Measurements from ENCODE around the gene FUNDC1. TPM values are rescaled to one million over a fixed set of nuclear protein-coding genes. Genes with fewer than 3 reads are reported as not detected.

The FUNDC1 gene
- total RNA-seq, 1 experiment from 2014 or later = 8.4 TPM

GRCh38 chrX:44482575-44482974, 60.1 kb downstream of the FUNDC1 start:
- DNase-seq (ENCODE audit: low spot score) = no peak

GRCh38 chrX:44480591-44480990, 62.1 kb downstream of the FUNDC1 start:
- no peak for DNase-seq (ENCODE audit: low spot score)

- DNase-seq (ENCODE audit: low spot score) = no peak
Observed at GRCh38 chrX:44474410-44474809, 68.2 kb downstream of the FUNDC1 start.

Other genes with a start within 250 kb of the FUNDC1 start
- 0.21 TPM in 1 of 2 replicates, not detected in the other for gene EFHC2, start 199.2 kb downstream of the FUNDC1 start, total RNA-seq (2014; rRNA removed; shearing (Covaris generic))

All from HT-29 (cell line).